ENCODE data around the gene RCSD1. TPM values are rescaled to one million over a fixed set of nuclear protein-coding genes. Genes with fewer than 3 reads are reported as not detected.

The RCSD1 gene
- total and polyA plus RNA-seq, 10 of the 15 experiments (the other 5 are each of a cell fraction or from before 2014, with no cell fraction given) = 11.4 to 78.3 (median 71.6) TPM

DNA sequence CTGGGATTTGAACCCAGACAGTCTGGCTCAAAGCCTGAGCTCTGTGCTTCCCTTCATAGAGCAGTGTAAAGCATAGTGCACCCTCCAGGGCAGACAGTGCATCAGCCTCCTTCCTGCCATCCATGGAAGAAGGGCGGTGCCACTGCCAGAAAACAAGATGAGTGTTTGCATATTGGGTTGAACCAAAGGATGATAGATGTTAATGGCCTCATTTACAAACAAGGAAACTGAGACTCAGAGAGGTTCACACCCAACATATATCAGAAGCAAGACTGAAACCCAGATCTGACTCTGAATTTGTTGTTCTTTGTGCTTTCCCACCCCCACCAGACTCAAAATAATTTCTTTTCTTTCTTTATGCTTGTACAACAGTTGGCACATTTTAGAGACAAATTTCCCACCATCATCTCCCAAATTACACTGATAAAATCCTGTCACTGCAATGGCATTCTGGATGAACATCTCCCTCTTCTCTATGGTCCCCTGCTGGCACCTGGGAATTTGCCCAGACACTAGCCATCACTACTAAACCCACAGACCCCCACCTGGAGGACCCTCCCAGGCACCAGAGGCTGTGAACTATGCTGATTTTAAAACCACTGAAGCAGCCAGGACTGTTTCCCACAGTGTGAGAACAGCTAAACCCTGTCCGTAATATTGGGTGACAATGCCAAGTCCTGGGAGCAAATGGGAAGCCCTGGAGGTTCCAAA lies 46.3 kb downstream of the RCSD1 start (continued):
- TF ChIP-seq RBBP5 (conservative IDR thresholded peaks at IDR 0.05) = no peak
- TF ChIP-seq PML (IDR thresholded peaks at IDR 0.05; ENCODE audit: low read length) = 0 out of 2 replicates have a peak, but pooled peaks have one; percentile 22
- TF ChIP-seq, protein P1, sequence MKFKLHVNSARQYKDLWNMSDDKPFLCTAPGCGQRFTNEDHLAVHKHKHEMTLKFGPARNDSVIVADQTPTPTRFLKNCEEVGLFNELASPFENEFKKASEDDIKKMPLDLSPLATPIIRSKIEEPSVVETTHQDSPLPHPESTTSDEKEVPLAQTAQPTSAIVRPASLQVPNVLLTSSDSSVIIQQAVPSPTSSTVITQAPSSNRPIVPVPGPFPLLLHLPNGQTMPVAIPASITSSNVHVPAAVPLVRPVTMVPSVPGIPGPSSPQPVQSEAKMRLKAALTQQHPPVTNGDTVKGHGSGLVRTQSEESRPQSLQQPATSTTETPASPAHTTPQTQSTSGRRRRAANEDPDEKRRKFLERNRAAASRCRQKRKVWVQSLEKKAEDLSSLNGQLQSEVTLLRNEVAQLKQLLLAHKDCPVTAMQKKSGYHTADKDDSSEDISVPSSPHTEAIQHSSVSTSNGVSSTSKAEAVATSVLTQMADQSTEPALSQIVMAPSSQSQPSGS (IDR thresholded peaks at IDR 0.05; ENCODE audit: low read length) = peak; percentile 70; the same call in 1 of the 2 replicates
- no peak for TF ChIP-seq TAF1 (IDR thresholded peaks at IDR 0.05; ENCODE audit: borderline replicate concordance, low read depth, low read length)
- TF ChIP-seq MYB (IDR thresholded peaks at IDR 0.05; ENCODE audit: borderline replicate concordance, low read depth, low read length) = 0 out of 2 replicates have a peak, but pooled peaks have one; percentile 6
- peak; percentile 50; the same call in 1 of the 2 replicates for TF ChIP-seq JUNB (IDR thresholded peaks at IDR 0.05)
- TF ChIP-seq RUNX3 (IDR thresholded peaks at IDR 0.05; ENCODE audit: low read length) = 0 out of 2 replicates have a peak, but pooled peaks have one; percentile 63
- no peak for TF ChIP-seq RAD21 (IDR thresholded peaks at IDR 0.05; ENCODE audit: insufficient read depth, low read depth, low read length)
- TF ChIP-seq, protein P2, sequence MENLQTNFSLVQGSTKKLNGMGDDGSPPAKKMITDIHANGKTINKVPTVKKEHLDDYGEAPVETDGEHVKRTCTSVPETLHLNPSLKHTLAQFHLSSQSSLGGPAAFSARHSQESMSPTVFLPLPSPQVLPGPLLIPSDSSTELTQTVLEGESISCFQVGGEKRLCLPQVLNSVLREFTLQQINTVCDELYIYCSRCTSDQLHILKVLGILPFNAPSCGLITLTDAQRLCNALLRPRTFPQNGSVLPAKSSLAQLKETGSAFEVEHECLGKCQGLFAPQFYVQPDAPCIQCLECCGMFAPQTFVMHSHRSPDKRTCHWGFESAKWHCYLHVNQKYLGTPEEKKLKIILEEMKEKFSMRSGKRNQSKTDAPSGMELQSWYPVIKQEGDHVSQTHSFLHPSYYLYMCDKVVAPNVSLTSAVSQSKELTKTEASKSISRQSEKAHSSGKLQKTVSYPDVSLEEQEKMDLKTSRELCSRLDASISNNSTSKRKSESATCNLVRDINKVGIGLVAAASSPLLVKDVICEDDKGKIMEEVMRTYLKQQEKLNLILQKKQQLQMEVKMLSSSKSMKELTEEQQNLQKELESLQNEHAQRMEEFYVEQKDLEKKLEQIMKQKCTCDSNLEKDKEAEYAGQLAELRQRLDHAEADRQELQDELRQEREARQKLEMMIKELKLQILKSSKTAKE (IDR thresholded peaks at IDR 0.05; ENCODE audit: low read depth, poor library complexity, severe bottlenecking) = peak; percentile 27
- 0 out of 2 replicates have a peak, but pooled peaks have one; percentile 35 for TF ChIP-seq YY1 (IDR thresholded peaks at IDR 0.05; ENCODE audit: low read depth, low read length)
- TF ChIP-seq, protein P3, sequence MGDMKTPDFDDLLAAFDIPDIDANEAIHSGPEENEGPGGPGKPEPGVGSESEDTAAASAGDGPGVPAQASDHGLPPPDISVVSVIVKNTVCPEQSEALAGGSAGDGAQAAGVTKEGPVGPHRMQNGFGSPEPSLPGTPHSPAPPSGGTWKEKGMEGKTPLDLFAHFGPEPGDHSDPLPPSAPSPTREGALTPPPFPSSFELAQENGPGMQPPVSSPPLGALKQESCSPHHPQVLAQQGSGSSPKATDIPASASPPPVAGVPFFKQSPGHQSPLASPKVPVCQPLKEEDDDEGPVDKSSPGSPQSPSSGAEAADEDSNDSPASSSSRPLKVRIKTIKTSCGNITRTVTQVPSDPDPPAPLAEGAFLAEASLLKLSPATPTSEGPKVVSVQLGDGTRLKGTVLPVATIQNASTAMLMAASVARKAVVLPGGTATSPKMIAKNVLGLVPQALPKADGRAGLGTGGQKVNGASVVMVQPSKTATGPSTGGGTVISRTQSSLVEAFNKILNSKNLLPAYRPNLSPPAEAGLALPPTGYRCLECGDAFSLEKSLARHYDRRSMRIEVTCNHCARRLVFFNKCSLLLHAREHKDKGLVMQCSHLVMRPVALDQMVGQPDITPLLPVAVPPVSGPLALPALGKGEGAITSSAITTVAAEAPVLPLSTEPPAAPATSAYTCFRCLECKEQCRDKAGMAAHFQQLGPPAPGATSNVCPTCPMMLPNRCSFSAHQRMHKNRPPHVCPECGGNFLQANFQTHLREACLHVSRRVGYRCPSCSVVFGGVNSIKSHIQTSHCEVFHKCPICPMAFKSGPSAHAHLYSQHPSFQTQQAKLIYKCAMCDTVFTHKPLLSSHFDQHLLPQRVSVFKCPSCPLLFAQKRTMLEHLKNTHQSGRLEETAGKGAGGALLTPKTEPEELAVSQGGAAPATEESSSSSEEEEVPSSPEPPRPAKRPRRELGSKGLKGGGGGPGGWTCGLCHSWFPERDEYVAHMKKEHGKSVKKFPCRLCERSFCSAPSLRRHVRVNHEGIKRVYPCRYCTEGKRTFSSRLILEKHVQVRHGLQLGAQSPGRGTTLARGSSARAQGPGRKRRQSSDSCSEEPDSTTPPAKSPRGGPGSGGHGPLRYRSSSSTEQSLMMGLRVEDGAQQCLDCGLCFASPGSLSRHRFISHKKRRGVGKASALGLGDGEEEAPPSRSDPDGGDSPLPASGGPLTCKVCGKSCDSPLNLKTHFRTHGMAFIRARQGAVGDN (IDR thresholded peaks at IDR 0.05) = 0 out of 2 replicates have a peak, but pooled peaks have one; percentile 36

Data from GM12878 (cell line).